HG03097 (cell line): ENCODE results near the gene PNMA8A.
"Not testable (repeated sequence)": the region's sequence is repeated elsewhere in the genome, so short reads cannot be mapped to it uniquely, and the experiment has no call there.

ENCODE experiments used
- ATAC-seq: cut with Tn5 transposase; IDR thresholded peaks from one replicate; pipeline ENCODE4 v1.9.1; 2021; ENCODE audit not compliant: unreplicated experiment, low FRiP score

The PNMA8A gene, protein sequence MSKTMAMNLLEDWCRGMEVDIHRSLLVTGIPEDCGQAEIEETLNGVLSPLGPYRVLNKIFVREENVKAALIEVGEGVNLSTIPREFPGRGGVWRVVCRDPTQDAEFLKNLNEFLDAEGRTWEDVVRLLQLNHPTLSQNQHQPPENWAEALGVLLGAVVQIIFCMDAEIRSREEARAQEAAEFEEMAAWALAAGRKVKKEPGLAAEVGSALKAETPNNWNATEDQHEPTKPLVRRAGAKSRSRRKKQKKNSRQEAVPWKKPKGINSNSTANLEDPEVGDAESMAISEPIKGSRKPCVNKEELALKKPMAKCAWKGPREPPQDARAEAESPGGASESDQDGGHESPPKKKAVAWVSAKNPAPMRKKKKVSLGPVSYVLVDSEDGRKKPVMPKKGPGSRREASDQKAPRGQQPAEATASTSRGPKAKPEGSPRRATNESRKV

GRCh38 chr19:46471116-46471733 is at the start of gene PNMA8A:
PNMA8A (minus strand) TSS chr19:46471563; CDS start chr19:46471035, 528 bp downstream.
- no peak for ATAC-seq

DNA sequence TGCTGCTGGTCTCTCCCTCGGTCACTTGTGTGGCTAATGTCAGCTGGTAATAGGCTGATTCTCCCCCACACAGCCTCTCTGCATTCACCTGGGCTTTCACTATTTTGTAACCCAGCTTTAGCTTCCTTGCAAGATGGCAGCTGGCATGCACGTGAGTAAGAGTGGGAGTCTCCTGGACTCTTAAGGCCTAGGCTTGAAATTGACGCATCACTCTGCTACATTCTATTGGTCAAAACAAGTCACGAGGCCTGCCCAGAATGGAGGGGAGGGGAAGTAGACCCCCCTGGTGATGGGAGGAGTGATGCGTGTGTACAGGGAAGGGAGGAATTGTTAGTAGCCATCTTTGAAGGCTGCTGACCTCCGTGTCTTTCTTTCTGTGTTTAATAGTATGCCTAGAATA is 49.3 kb upstream of the PNMA8A start:
- no peak for ATAC-seq

- ATAC-seq, result no peak
Observed at GRCh38 chr19:46517471-46517870, 46.1 kb upstream of the PNMA8A start.

- ATAC-seq, result no peak
Observed at GRCh38 chr19:46515879-46516350, 44.6 kb upstream of the PNMA8A start.

- no peak for ATAC-seq
Observed at GRCh38 chr19:46515290-46515609, 43.9 kb upstream of the PNMA8A start.

GRCh38 chr19:46514589-46515289 is 43.4 kb upstream of the PNMA8A start:
- no peak for ATAC-seq

- no peak for ATAC-seq
Observed at GRCh38 chr19:46513461-46514236, 42.3 kb upstream of the PNMA8A start.

GRCh38 chr19:46511237-46511636 is 39.9 kb upstream of the PNMA8A start:
- no peak for ATAC-seq

DNA sequence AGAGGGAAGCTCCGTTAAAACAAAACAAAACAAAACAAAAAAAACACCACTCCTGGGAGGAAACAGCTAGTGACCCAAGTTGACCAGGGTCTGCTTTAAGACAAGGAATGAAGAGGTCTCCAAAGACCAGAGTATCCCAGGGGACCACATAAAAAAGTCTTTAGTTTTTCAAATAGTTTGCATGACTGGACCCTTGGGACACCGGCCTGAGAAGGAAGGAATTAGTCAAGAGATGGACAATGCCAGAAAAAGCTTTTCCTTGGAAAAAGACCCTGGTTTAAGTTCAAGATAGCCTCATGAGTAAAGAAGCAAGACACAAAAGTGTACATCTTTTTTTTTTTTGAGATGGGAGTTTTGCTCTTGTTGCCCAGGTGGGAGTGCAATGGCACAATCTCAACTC is 36.8 kb upstream of the PNMA8A start:
- no peak for ATAC-seq

DNA sequence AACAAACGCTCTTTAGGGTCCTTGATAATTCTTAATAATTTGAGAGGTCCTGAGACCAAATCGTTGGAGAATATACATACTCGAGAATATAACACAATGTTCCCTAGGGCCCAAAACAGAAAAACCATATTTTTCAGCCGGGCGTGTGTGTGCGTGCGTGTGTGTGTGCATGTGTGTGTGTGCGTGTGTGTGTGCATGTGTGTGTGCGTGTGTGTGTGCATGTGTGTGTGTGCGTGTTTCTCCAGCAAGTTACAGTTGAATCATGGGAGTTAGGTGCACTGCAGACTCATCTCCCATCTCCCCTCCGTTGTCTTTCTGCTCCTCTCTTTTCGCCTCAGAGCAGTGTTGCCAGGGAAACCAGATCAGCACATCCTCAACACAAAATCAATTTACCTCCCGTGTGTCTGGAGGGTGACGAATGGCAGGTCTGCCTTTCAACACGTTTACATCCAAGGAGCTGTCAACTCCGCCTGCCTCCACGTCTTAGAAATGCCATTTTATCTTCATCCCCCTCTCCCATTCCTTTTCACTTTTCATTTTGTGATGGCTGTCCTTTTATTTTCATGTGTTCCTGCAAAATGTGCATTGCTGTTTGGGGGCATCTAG is 32.6 kb upstream of the PNMA8A start:
- no peak for ATAC-seq

GRCh38 chr19:46502891-46503290 is 31.5 kb upstream of the PNMA8A start:
- no peak for ATAC-seq

DNA sequence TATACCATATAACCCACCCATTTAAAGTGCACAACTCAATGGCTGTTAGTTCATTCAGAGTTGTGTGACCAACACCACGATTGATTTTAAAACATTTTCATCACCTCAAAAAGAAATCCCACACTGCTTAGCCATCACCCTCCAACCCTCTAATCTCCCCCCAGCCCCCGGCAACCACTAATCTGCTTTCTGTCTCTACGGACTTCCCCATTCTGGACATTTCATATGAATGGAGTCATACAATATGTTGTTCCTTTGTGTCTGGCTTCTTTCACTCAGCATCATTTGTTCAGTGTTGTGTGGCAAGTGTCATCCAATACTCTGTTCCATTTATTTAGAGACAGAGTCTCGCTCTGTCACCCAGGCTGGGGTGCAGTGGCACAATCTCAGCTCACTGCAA is 28.3 kb upstream of the PNMA8A start:
- ATAC-seq, result no peak

- no peak for ATAC-seq
Observed at GRCh38 chr19:46497773-46498172, 26.4 kb upstream of the PNMA8A start.

DNA sequence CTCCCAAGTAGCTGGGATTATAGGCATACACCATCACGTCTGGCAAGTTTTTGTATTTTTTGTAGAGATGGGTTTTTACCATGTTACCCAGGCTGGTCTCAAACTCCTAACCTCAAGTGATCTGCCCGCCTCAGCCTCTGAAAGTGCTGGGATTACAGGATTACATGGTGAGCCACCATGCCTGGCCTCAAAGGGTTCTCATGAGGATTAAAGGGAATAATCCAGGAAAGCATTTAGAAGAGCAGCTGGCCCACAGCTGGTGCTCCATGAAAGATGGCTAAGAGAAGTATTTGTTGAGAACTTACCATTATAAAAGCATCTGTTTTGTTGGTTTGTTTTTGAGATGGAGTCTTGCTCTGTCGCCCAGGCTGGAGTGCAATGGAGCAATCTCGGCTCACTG is 25.5 kb upstream of the PNMA8A start:
- not testable (repeated sequence) for ATAC-seq

GRCh38 chr19:46496304-46496703 is 24.9 kb upstream of the PNMA8A start:
- ATAC-seq, result no peak

- ATAC-seq, result no peak
Observed at GRCh38 chr19:46495786-46496099, 24.4 kb upstream of the PNMA8A start, which contains the start of gene PNMA8B. PNMA8B (minus strand) TSS chr19:46495867; CDS start chr19:46495465, 402 bp downstream.

DNA sequence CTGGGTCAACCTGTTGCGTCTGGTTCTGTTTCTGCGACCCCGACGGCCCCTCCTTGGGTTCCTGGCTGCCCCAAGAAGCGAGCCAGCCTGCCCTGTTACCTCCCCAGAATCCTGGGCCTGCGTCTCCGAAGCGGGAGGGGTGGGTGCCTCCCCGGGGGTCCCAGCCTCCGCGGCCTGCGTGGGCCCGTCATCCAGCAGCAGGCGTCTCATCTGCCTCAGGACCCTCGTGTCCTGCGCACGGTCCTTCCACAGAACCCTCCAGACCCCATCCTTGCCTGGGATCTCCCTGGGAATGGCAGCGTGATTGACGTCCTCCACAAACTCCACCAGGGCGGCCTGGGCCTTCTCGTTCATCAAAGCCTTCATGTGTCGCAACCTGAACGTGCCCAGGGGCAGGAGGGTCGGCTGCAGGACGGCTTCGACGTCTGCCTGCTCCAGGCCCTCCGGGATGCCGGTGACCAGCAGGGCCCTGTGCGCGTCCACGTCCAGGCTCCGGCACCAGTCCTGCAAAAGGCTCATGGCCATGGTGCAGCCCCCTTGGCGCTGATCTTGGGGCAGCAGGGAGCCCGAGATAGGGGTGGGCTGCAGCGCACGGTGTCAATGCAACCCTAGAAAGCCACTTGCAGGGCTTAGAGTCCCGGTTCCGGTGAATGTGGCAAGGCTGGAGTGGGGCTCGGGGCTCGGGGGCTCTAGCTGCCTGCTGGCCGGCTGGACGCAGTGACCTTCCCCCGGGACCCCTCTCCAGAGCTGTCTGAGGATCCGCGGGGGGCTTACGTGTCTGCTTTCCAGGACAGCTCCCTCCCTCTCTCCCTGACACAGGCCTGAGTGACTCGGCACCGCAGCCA is 23.8 kb upstream of the PNMA8A start:
- no peak for ATAC-seq

- no peak for ATAC-seq
Observed at GRCh38 chr19:46494146-46494940, 23.0 kb upstream of the PNMA8A start.
